Natural killer cell (primary cell): ENCODE data around the gene SPSB3. TPM values are rescaled to one million over a fixed set of nuclear protein-coding genes. Genes with fewer than 3 reads are reported as not detected.

ENCODE experiments used
- ATAC-seq, 3 donors: fragments of 150-1000 bp in 2 of 3; fragments of 200-7000 bp in 1 of 3; cut with Tn5 transposase; 1 replicate in 1 of 3; 2 replicates in 2 of 3; pipeline ENCODE4 v1.10.0; 2021; ENCODE audit warnings: mild to moderate bottlenecking in 2 of 3, moderate library complexity in 2 of 3
- DNase-seq, 2 donors: peaks; one replicate each; pipeline versions ENCODE4 v3.0.0 to v3.0.0-alpha.2; 2013 to 2021; ENCODE audit warnings: mixed read lengths in 1 of 2
- H3K27ac ChIP-seq: one replicate; pipeline ENCODE4 v1.5.1; 2013; ENCODE audit warnings: mild to moderate bottlenecking, low read length
- H3K27me3 ChIP-seq: one replicate; pipeline ENCODE4 v1.6.1; 2013; ENCODE audit warnings: low read length; ENCODE audit not compliant: control insufficient read depth, insufficient read depth
- H3K36me3 ChIP-seq: one replicate; pipeline ENCODE4 v1.6.1; 2013; ENCODE audit warnings: low read length; ENCODE audit not compliant: control insufficient read depth, insufficient read depth
- H3K4me1 ChIP-seq: one replicate; pipeline ENCODE4 v1.6.1; 2013; ENCODE audit warnings: low read length; ENCODE audit not compliant: control insufficient read depth, insufficient read depth
- H3K4me3 ChIP-seq: one replicate; pipeline ENCODE4 v1.5.1; 2013; ENCODE audit warnings: low read length
- H3K9me3 ChIP-seq: one replicate; pipeline ENCODE4 v1.6.1; 2013; ENCODE audit warnings: low read length; ENCODE audit not compliant: control insufficient read depth, insufficient read depth
- H3K27ac Mint-ChIP-seq, 2 donors: one replicate each; pipeline ENCODE4 v1.8.0; 2022; ENCODE audit warnings: mild to moderate bottlenecking in 2 of 2, mixed read lengths in 2 of 2, moderate library complexity in 1 of 2
- H3K27me3 Mint-ChIP-seq, 2 donors: one replicate each; pipeline ENCODE4 v1.8.0; 2022; ENCODE audit warnings: low read depth in 2 of 2, mixed read lengths in 2 of 2
- H3K36me3 Mint-ChIP-seq: one replicate; pipeline ENCODE4 v1.8.0; 2022; ENCODE audit warnings: mixed read lengths
- H3K4me1 Mint-ChIP-seq, 2 donors: one replicate each; pipeline ENCODE4 v1.8.0; 2022; ENCODE audit warnings: mixed read lengths in 2 of 2
- H3K4me3 Mint-ChIP-seq: one replicate; pipeline ENCODE4 v1.8.0; 2022; ENCODE audit warnings: mild to moderate bottlenecking, moderate library complexity, mixed read lengths
- H3K9me3 Mint-ChIP-seq, 2 donors: one replicate each; pipeline ENCODE4 v1.8.0; 2022; ENCODE audit warnings: mixed read lengths in 2 of 2
- CTCF ChIP-seq: fragments of 200-600 bp; IDR thresholded peaks from one replicate; pipeline ENCODE4 v1.8.0; 2022; ENCODE audit warnings: antibody characterized with exemption
- WGBS: methylation state at CpG from one replicate; pipeline ENCODE4 v1.1.7; 2013; ENCODE audit warnings: missing lambda C conversion rate; ENCODE audit not compliant: insufficient coverage; 5-methylcytosine and 5-hydroxymethylcytosine counted together
- intact Hi-C: fragments of 100-400 bp; cut with micrococcal nuclease; formaldehyde crosslinking; loops from one replicate; pipeline ENCODE4 v1.14.2; 2022
- total RNA-seq, 4 donors: library from RNA; stranded (reverse); fragments of 120-200 nt in 1 of 4; gene quantifications; one replicate each; pipeline versions ENCODE4 v1.2.3 to v1.2.4, GENCODE V29; 2013 to 2022

SPSB3 gene
- total RNA-seq, 3 donors from 2014 or later (not counting 1 experiment from before 2014, with no cell fraction given): 100 to 122 (median 110) TPM

GRCh38 chr16:1790611-1791255, 8.4 kb upstream of the SPSB3 start:
- intact Hi-C loops: no loop called here
- ATAC-seq (no peak), DNase-seq (no peak)
- no peaks in the 10 kb centered on the region for H3K4me1 ChIP-seq
- H3K4me1 Mint-ChIP-seq: peaks cover 6% of the 10 kb centered on the region in 2 donors
- no peak overlapping the region for H3K4me3 Mint-ChIP-seq
- H3K27ac Mint-ChIP-seq: no peak overlapping the region
- no peak overlapping the region for H3K27ac ChIP-seq
- WGBS: 95% methylated on average over 44 of the region's 44 CpGs
- H3K36me3 ChIP-seq: peaks cover 20% of the 10 kb centered on the region
- H3K9me3 ChIP-seq: no peaks in the 10 kb centered on the region
- no peak for TF ChIP-seq CTCF
- no peaks in the 10 kb centered on the region for H3K9me3 Mint-ChIP-seq
- no peaks in the 10 kb centered on the region for H3K27me3 Mint-ChIP-seq
- no peaks in the 10 kb centered on the region for H3K27me3 ChIP-seq
- no peaks in the 10 kb centered on the region for H3K36me3 Mint-ChIP-seq
- no peak overlapping the region for H3K4me3 ChIP-seq

- Mint-ChIP-seq H3K27me3 (no peaks in the 10 kb centered on the region), H3K4me1 (peaks cover 6 to 9% of the 10 kb centered on the region in 2 donors), H3K36me3 (no peaks in the 10 kb centered on the region), H3K27ac (no peak overlapping the region), H3K4me3 (no peak overlapping the region), H3K9me3 (no peaks in the 10 kb centered on the region)
- Histone ChIP-seq H3K4me3 (no peak overlapping the region), H3K4me1 (peaks cover 5% of the 10 kb centered on the region), H3K27me3 (no peaks in the 10 kb centered on the region), H3K9me3 (no peaks in the 10 kb centered on the region), H3K36me3 (peaks cover 20% of the 10 kb centered on the region), H3K27ac (no peak overlapping the region)
- no peak for TF ChIP-seq CTCF
- DNase-seq (no peak), ATAC-seq (no peak)
- WGBS: 98% methylated on average over 15 of the region's 15 CpGs
- intact Hi-C loops: no loop called here
Observed at GRCh38 chr16:1790261-1790610, 7.9 kb upstream of the SPSB3 start.

- DNase-seq (no peak), ATAC-seq (no peak)
- no peak overlapping the region for H3K27ac Mint-ChIP-seq
- H3K27me3 Mint-ChIP-seq: no peaks in the 10 kb centered on the region
- no peak for TF ChIP-seq CTCF
- WGBS: 92% methylated on average over 25 of the region's 25 CpGs
- Histone ChIP-seq H3K36me3 (peaks cover 20% of the 10 kb centered on the region), H3K4me1 (peaks cover 8% of the 10 kb centered on the region), H3K27me3 (no peaks in the 10 kb centered on the region), H3K27ac (no peak overlapping the region), H3K9me3 (no peaks in the 10 kb centered on the region), H3K4me3 (no peak overlapping the region)
- no peak overlapping the region for H3K4me3 Mint-ChIP-seq
- peaks cover 6 to 13% of the 10 kb centered on the region in 2 donors for H3K4me1 Mint-ChIP-seq
- H3K36me3 Mint-ChIP-seq: no peaks in the 10 kb centered on the region
- intact Hi-C loops: no loop called here
- H3K9me3 Mint-ChIP-seq: no peaks in the 10 kb centered on the region
Observed at GRCh38 chr16:1789643-1790045, 7.3 kb upstream of the SPSB3 start.

- Histone ChIP-seq H3K4me3 (no peak overlapping the region), H3K9me3 (no peaks in the 10 kb centered on the region), H3K27ac (no peak overlapping the region), H3K36me3 (peaks cover 20% of the 10 kb centered on the region), H3K27me3 (no peaks in the 10 kb centered on the region), H3K4me1 (peaks cover 15% of the 10 kb centered on the region)
- Mint-ChIP-seq H3K4me1 (peaks cover 6 to 13% of the 10 kb centered on the region in 2 donors), H3K36me3 (no peaks in the 10 kb centered on the region), H3K4me3 (peak overlapping the region; percentile 35), H3K9me3 (no peaks in the 10 kb centered on the region), H3K27ac (peak overlapping the region in 1 of 2 donors; percentile 68), H3K27me3 (no peaks in the 10 kb centered on the region)
- no peak for TF ChIP-seq CTCF
- ATAC-seq: no peak
- DNase-seq: no peak
- intact Hi-C loops: no loop called here
- WGBS: 91% methylated on average over 19 of the region's 19 CpGs
Observed at GRCh38 chr16:1788708-1789100, 6.3 kb upstream of the SPSB3 start.
